Thymus (tissue), 11 donors: ENCODE data around the gene AMIGO1. TPM values are rescaled to one million over a fixed set of nuclear protein-coding genes. Genes with fewer than 3 reads are reported as not detected.
A peak's percentile ranks its signal among the peaks of the same experiment; 100 is the strongest.

ENCODE experiments used
- DNase-seq, 9 donors: peaks; one replicate each; pipeline ENCODE4 v3.0.0-alpha.2; 2013; ENCODE audit warnings: low spot score in 9 of 9, low read depth in 6 of 9, missing footprints in 1 of 9
- H3K27ac ChIP-seq, 2 donors: one replicate each; pipeline ENCODE4 v1.5.1; 2013; ENCODE audit warnings: control low read depth in 1 of 2, low read depth in 1 of 2, low read length in 1 of 2, mild to moderate bottlenecking in 1 of 2, moderate library complexity in 1 of 2
- H3K27me3 ChIP-seq, 2 donors: one replicate each; pipeline ENCODE4 v1.5.1; 2013; ENCODE audit warnings: low read length in 1 of 2; ENCODE audit not compliant: control insufficient read depth in 2 of 2, insufficient read depth in 1 of 2
- H3K36me3 ChIP-seq, 2 donors: one replicate each; pipeline ENCODE4 v1.5.1; 2013; ENCODE audit warnings: low read length in 1 of 2, mild to moderate bottlenecking in 1 of 2, moderate library complexity in 1 of 2; ENCODE audit not compliant: control insufficient read depth in 2 of 2, insufficient read depth in 2 of 2
- H3K4me1 ChIP-seq, 2 donors: one replicate each; pipeline ENCODE4 v1.5.1; 2013; ENCODE audit warnings: low read length in 2 of 2; ENCODE audit not compliant: control insufficient read depth in 2 of 2, insufficient read depth in 2 of 2
- H3K4me3 ChIP-seq, 2 donors: one replicate each; pipeline ENCODE4 v1.5.1; 2013; ENCODE audit warnings: low read length in 2 of 2, control low read depth in 1 of 2, mild to moderate bottlenecking in 1 of 2
- H3K9me3 ChIP-seq, 2 donors: one replicate each; pipeline ENCODE4 v1.5.1; 2013; ENCODE audit warnings: low read length in 1 of 2, mild to moderate bottlenecking in 1 of 2; ENCODE audit not compliant: control insufficient read depth in 2 of 2, insufficient read depth in 1 of 2
- WGBS: extraction: QIAGEN DNeasy Blood & Tissue Kit; methylation state at CpG from one replicate; pipeline ENCODE4 v1.1.7; 2013; 5-methylcytosine and 5-hydroxymethylcytosine counted together
- polyA plus RNA-seq: library from polyadenylated mRNA; stranded (reverse); fragments of 200-250 nt; gene quantifications from one replicate; pipeline ENCODE4 v1.2.3, GENCODE V29; 2013
- total RNA-seq: library from RNA; stranded (reverse); fragments of 120-200 nt; gene quantifications from one replicate; pipeline ENCODE4 v1.2.4, GENCODE V29; 2013
- donor health status: healthy.

Gene AMIGO1
- total and polyA plus RNA-seq, 2 donors: 2.3 to 2.5 TPM

DNA sequence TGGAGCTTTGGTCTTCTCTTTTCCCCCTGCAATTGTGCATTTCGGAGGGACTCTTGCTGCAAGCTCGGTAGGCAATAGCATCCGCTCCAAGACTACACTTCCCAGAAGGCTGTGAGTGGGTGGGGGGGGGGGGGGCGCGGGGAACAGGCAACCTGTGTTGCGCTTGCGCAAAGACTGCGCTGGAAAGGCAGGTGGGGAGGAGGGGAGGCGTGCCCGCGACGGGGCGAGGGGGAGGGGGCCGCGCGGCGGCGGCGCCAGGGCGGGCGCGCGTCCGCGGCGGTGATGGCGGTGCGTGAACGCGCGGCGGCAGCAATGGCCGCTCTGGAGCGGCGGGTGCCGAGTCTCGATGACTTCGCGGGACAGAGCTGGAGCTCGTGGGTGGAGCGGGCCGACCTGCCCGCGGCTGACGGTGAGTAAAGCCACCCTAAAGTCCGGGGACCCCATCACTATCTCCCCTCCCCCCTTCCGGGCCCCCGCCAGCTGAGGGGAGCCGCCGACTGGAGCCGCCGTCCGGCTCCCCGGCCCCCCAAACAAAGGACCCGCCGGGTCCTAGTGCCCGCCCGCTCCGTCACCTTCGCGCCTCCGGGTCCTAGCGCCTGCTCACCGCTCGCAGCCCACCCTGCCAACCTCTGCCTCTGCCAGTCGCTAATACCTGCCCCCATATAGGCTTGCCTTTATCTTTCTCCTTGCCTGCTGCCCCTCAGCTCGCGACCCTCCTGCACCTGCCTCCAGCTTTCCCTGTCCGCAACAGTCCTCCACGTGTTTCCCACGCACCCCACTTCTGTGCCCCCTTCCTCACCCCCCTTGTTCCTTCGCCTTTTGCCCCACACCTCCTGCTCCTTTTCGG, 25.6 kb downstream of the AMIGO1 start, which contains the start of gene ATXN7L2:
Gene ATXN7L2 (plus strand): TSS at position 234 of the 847 bp plus-strand sequence. CDS start 49 bp downstream, at position 283.
- DNase-seq: peak; percentile 83 to 96 (median 91)
- under 1% methylated on average over 73 of the region's 73 CpGs for WGBS
- Histone ChIP-seq H3K4me3 (peak within 1 kb of the TSS; percentile 65 to 75), H3K36me3 (peaks cover 23 to 24% of the 10 kb centered on the region in 2 donors), H3K27ac (peak within 1 kb of the TSS; percentile 89 to 98), H3K27me3 (peaks cover 0 to 43% of the 10 kb centered on the region in 2 donors), H3K9me3 (peaks cover 0 to 5% of the 10 kb centered on the region in 2 donors), H3K4me1 (peaks cover 5 to 21% of the 10 kb centered on the region in 2 donors)

DNA sequence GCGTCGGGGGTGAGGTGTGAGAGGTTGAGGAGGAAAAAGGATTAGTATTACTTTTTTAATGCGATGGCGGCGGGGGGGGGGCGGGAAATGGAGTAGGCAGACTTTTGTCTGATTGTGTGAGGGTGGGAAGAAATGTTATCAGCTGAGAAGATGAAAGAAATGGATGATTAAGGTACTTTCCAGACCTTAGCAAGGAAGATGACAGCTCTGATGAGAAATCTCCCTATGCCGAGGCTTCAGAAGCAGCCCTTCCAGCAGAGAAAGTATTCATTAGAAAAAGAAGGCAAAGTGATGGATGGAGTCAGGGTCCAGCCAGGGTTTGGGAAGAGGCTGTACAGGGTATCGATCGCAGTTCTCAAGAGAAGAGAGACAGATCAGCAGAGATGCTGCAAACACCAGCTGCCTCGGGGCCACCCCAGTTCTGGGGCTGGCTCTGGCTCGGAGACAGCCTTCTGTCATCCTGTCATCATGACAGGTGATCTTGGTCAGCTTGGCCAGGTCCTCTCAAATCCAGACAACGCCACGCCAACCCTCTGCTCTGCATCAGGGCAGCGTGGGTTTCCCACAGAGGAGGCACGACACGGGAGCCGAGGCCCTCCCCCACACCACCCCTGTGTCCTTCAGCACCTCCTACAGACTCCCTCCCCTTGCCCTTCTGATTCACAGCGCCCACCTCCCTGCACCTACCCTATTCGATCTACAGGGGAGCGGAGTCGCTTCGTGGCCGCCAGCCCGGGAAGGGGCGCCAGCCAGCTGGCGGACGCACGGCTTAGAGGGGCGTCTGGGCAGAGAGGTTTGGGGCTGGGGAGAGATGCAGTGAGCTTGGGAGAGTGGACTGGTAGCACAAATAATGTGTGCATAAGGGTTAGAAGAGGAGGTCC, 26.5 kb downstream of the AMIGO1 start:
- Histone ChIP-seq H3K36me3 (peaks cover 14 to 17% of the 10 kb centered on the region in 2 donors), H3K27ac (peak overlapping the region; percentile 60 to 71), H3K4me3 (peak overlapping the region; percentile 65 to 75), H3K9me3 (peaks cover 0 to 6% of the 10 kb centered on the region in 2 donors), H3K4me1 (peaks cover 5 to 21% of the 10 kb centered on the region in 2 donors), H3K27me3 (peaks cover 0 to 50% of the 10 kb centered on the region in 2 donors)
- 12% methylated on average over 29 of the region's 29 CpGs for WGBS
- peak in 2 of 9 donors; percentile 50 to 56 for DNase-seq

DNA sequence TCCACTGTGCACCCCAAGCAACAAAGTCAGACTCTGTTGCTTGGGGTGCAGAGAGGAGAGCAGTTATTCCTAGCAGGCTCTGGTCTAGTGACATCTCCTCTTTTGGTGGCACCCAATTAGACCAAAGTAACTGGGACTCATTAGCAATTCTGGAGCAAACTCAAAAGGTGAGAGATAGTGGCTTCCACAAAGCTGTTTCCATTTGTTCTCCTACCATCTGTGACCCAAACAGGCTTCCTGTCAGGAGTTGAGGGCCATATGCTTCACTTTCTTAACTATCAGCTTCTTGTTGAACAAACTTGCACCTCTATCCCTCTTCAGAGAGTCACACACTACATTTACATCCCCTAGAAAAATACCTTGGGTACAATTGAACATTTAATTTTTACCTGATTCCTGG, 27.3 kb downstream of the AMIGO1 start:
- H3K27me3 ChIP-seq: peaks cover 0 to 57% of the 10 kb centered on the region in 2 donors
- no peak overlapping the region for H3K4me3 ChIP-seq
- H3K9me3 ChIP-seq: peaks cover 0 to 8% of the 10 kb centered on the region in 2 donors
- H3K36me3 ChIP-seq: peaks cover 8 to 9% of the 10 kb centered on the region in 2 donors
- peaks cover 5 to 21% of the 10 kb centered on the region in 2 donors for H3K4me1 ChIP-seq
- no peak for DNase-seq
- no peak overlapping the region for H3K27ac ChIP-seq

DNA sequence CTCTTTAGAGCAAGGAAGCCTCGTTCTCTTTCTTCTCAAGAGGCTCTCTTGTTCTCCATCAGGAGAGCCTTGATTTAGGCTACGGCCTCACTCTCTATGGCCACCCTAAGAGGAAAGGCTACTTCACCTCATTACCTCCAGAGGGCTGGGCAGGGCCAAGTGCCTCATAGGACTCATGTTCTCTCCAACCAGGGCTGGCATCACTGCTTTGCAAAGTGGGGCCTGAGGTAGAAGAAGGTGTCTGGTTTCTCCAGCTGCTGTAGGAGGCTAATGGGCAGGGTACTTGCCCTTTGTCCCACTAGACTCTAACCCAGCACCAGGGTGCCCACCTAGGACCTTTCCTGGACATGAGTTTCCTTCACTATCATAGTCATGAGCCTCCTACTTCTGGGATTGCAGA, 27.9 kb downstream of the AMIGO1 start:
- Histone ChIP-seq H3K9me3 (peaks cover 0 to 8% of the 10 kb centered on the region in 2 donors), H3K27me3 (peaks cover 0 to 59% of the 10 kb centered on the region in 2 donors), H3K36me3 (peaks cover 5 to 8% of the 10 kb centered on the region in 2 donors), H3K4me1 (peaks cover 5 to 21% of the 10 kb centered on the region in 2 donors), H3K4me3 (no peak overlapping the region), H3K27ac (no peak overlapping the region)
- 89% methylated on average over 2 of the region's 2 CpGs for WGBS
- no peak for DNase-seq

DNA sequence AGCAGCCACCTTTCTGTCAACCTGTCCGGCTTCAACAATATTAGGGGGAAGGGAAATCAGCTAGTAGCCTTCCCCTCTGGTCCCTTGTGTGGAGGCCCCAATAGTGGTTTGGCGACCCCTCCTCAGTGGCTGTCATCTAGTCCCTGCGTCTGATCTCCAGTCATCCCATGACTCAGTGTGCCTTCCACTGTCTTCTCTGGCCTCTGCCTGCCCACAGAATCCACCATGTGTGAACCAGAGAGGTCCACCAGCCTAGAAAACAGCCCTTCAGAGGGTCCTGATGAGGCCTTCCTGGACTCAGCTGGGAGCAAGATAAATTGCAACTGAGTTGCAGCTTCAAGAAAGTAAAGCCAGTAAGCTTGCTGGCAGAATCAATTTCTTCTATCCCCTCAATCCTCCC, 29.6 kb downstream of the AMIGO1 start:
- no peak for DNase-seq
- Histone ChIP-seq H3K4me3 (no peak overlapping the region), H3K36me3 (no peaks in the 10 kb centered on the region)

DNA sequence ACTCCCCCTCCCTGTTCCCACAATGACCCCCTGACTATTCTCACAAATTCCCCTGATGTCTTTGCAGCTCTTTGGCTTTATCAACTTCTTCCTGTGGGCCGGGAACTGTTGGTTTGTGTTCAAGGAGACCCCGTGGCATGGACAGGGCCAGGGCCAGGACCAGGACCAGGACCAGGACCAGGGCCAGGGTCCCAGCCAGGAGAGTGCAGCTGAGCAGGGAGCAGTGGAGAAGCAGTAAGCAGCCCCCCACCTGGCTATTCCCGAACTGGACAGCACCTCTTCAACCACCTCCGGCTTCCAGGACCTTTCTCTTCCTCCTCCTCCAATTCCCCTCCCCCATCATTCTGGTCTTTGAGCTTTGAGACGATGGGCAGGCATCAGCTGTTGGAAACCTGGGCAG, 30.2 kb downstream of the AMIGO1 start:
- no peak for DNase-seq
- H3K9me3 ChIP-seq: peaks cover 0 to 8% of the 10 kb centered on the region in 2 donors
- no peak overlapping the region for H3K27ac ChIP-seq
- H3K4me3 ChIP-seq: no peak overlapping the region
- H3K36me3 ChIP-seq: no peaks in the 10 kb centered on the region
- peaks cover under 1 to 7% of the 10 kb centered on the region in 2 donors for H3K4me1 ChIP-seq
- 78% methylated on average over 5 of the region's 5 CpGs for WGBS
- peaks cover 0 to 72% of the 10 kb centered on the region in 2 donors for H3K27me3 ChIP-seq

More for the DNA sequence above, 29.6 kb downstream of the AMIGO1 start:
- no peak overlapping the region for H3K27ac ChIP-seq
- 91% methylated on average over 3 of the region's 3 CpGs for WGBS
- peaks cover 0 to 8% of the 10 kb centered on the region in 2 donors for H3K9me3 ChIP-seq
- H3K27me3 ChIP-seq: peaks cover 0 to 69% of the 10 kb centered on the region in 2 donors
- peaks cover 5 to 13% of the 10 kb centered on the region in 2 donors for H3K4me1 ChIP-seq

DNA sequence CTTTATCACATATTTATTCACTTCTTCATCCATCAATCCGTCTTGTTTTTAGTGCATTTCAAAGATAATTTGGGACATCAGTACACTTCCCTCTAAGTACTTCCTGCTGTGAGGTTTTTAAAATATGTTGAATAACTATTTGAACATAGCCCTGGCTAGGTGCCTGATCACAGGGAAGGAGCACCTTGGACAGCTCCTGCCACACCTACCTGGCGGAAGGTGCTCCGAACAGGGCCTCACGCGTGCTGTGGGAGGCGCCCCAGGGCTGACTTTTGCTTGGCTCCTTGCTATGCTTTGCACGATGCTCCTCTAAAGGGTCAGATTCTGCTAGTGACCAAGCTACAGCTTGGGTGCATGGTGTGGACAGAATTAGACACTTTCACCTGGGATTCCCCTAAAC, 30.7 kb downstream of the AMIGO1 start:
- Histone ChIP-seq H3K36me3 (no peaks in the 10 kb centered on the region), H3K9me3 (peaks cover 0 to 8% of the 10 kb centered on the region in 2 donors), H3K27me3 (peaks cover 0 to 73% of the 10 kb centered on the region in 2 donors), H3K4me3 (no peak overlapping the region), H3K27ac (no peak overlapping the region), H3K4me1 (peaks cover 0 to 7% of the 10 kb centered on the region in 2 donors)
- WGBS: 13% methylated on average over 7 of the region's 7 CpGs
- peak in 2 of 9 donors; percentile 42 to 55 for DNase-seq

DNA sequence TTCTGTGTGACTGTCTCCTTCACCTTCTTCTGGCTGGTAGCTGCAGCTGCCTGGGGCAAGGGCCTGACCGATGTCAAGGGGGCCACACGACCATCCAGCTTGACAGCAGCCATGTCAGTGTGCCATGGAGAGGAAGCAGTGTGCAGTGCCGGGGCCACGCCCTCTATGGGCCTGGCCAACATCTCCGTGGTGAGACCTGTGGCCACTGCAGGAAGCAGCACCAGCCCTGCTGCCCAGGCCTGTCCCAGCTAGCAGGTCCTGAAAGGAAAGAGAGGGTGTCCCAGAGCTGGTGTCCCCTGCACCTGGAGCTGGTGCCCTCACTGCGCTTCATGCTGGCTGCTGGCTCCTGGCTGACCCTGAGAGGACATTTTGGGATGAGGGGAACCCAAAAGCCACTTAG, 31.7 kb downstream of the AMIGO1 start:
- Histone ChIP-seq H3K4me3 (no peak overlapping the region), H3K9me3 (peaks cover 0 to 8% of the 10 kb centered on the region in 2 donors), H3K36me3 (no peaks in the 10 kb centered on the region), H3K27me3 (peaks cover 0 to 74% of the 10 kb centered on the region in 2 donors), H3K27ac (no peak overlapping the region), H3K4me1 (peaks cover 0 to under 1% of the 10 kb centered on the region in 2 donors)
- DNase-seq: no peak
- 67% methylated on average over 6 of the region's 6 CpGs for WGBS
